HG03460 (cell line): ENCODE results near the gene CHAD.

ENCODE experiments used
- ATAC-seq: cut with Tn5 transposase; IDR thresholded peaks from one replicate; pipeline ENCODE4 v1.9.1; 2021; ENCODE audit not compliant: unreplicated experiment

Gene CHAD

DNA sequence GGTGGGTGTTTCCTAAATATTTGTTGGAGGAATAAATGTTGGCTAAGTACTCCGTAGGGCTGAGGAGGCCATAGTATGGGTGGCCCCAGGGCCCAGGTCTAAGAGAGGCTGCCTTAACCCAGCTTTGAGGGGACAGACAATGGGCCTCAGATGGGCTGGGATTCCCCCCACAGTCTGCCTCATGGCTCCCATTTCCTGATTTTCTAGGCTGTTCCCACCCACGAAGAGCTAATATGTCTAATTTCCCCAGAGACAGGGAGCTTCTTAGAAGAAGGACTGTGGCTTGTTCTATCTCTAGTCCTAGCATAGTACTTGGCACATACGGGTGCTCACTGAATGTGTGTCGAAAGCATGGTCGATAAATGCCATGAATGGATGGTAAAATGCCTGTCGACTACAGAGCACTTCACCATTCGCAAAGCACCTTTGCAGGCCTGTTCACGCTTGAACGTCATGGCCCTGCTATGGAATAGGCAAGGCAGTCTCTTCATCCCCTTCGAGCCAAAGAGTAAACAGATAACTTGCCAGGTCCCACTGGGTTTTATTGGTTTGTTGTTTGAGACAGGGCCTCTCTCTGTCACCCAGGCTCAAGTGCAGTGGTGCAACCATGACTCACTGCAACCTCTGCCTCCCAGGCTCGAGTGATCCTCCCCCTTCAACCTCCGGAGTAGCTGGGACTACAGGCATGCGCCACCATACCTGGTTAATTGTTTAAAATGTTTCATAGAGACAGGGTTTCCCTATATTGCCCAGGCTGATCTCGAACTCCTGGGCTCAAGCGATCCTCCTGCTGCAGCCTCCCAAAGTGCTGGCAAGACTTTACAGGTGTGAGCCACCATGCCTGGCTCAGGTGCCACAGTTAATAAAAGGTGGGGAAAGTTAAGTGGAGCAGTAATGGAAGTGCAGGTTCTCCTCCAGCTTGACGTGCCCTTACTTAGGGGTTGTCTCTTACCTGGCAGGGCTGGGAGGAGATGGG lies 9.7 kb downstream of the CHAD start:
- no peak for ATAC-seq

DNA sequence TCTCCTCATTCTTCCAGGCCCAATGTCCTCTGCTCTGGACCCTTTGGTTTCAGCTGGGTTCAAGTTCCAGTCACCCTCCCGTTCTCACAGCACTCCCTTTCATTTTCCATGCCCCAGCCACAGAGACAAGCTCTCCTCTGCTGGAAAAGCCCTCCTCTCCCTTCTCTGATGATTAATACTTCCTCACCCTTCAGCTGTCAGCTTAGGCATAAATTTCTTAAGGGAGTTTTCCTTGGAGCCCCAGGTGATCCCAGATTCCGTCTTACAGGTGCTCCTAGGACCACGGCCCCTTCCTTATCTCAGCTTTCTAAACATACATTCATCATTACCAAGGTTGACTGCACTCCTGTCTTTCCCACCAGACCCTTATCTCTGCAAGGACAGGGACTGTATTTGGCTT lies 10.4 kb downstream of the CHAD start:
- ATAC-seq: no peak

- no peak for ATAC-seq
Measured at GRCh38 chr17:50457621-50458020, 11.1 kb downstream of the CHAD start.

DNA sequence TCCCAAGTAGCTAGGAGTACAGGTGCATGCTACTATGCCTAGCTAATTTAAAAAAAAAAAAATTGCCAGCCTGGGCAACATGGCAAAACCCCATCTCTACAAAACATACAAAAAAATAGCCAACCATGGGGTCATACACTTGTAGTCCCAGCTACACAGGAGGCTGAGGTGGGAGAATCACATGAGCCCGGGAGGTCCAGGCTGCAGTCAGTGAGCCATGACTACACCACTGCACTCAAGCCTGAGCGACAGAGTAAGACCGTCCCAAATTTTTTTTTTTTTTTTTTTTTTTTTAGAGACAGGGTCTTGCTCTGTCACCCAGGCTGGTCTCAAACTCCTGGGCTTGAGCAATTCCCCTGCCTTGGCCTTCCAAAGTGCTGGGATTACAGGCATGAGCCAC lies 14.8 kb downstream of the CHAD start:
- ATAC-seq: no peak

DNA sequence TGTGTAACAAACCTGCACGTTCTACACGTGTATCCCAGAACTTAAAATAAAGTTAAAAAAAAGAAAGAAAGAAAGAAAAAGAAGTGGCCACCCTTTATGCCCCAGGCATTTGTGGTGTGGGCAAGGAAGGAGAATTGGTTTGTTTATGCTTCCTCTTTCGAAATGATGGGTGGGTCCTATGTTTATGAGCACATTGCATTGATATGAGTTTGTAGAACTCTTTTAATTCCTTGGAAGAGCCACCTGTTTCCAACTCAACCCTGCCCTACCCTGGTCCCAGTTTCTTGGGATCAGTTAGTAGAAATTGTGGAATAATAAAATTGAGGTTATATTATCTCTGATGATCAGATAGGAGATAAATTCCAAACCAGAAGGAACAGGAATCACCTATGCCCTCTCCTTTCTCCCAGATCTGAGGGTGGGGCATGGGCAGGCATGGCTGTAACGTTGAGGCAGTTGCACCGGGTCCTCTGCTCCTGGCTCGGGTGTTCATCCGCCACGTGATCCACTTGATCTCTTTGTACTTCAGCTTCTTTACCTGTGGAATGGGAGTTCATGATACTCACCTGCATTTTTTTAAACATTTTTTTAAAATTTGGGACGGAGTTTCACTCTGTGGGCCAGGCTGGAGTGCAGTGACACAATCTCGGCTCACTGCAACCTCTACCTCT lies 15.9 kb downstream of the CHAD start:
- no peak for ATAC-seq

- ATAC-seq: no peak
Measured at GRCh38 chr17:50451943-50452629, 16.6 kb downstream of the CHAD start.

DNA sequence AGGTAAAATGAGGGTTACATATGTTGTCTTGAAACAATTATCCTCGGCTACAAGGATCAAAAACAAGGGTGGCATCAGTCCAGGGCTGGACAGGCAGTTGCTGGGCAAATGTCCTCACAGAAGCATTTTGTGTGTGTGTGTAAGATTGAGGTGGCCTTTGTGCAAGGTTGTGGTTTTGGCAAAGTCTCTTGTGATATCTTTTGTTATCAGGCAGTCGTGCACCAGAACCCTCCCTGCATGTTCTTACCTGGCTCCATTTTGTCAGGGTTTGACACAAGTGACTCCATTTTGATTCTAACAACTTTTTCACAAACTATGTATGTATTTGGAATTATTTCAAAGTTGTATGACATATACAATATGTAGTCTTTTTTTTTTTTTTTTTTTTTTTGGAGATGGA lies 20.0 kb downstream of the CHAD start:
- ATAC-seq: no peak

DNA sequence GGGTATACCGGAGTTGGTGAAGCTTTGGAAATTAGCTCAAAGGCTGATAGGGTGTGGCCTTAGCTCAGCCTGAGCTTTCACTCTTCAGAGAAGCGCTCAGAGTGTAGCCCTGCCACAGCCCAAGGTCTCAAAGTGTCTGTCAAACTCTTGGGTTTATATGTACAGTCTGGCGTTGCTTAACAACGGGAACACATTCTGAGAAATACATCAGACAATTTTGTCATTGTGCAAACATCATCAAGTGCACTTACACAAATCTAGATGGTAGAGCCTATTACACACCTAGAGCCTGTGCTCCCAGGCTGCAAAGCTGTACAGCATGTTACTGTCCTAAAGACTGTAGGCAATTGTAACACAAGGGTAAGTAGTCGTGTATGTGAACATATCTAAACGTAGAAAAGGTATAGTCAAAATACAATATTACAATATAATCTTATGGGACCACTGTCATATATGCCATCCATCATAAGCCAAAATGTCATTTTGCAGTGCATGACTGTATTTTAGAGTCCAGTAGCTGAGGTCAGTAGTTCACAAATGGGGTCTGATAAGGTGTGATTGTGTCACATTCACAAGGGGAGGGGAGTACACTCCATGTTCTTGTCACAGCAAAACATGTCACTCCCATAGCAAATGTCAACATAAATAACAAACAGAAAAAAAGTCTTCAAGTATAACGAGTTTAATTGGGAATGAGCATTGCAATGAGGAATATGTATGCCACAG lies 20.6 kb downstream of the CHAD start:
- no peak for ATAC-seq

DNA sequence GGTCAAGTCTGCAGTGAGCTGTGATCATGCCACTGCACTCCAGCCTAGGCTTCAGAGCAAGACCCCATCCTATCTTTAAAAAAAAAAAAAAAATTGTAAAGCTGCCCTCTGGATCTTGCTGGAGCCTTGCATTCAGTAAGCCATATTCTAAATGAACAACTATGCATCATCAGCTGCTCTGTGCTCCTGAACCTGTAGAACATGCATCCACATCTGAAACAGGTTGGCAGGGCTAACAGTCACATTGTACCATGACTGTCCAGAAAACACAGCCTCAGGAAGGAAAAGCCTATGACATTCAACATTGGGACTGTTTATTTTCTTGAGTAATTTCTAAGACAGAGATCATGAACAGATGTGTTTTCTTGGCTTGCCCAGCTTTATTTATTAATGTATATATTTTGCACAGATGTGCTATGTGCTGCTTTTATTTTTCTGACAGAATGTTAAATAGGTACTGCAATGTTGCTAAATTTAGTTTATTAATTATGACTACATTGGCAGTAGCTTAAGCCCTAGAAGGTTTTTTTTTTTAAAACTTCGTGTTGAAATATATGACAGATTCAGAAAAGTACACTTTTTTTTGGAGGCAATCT lies 22.9 kb downstream of the CHAD start:
- ATAC-seq: no peak

DNA sequence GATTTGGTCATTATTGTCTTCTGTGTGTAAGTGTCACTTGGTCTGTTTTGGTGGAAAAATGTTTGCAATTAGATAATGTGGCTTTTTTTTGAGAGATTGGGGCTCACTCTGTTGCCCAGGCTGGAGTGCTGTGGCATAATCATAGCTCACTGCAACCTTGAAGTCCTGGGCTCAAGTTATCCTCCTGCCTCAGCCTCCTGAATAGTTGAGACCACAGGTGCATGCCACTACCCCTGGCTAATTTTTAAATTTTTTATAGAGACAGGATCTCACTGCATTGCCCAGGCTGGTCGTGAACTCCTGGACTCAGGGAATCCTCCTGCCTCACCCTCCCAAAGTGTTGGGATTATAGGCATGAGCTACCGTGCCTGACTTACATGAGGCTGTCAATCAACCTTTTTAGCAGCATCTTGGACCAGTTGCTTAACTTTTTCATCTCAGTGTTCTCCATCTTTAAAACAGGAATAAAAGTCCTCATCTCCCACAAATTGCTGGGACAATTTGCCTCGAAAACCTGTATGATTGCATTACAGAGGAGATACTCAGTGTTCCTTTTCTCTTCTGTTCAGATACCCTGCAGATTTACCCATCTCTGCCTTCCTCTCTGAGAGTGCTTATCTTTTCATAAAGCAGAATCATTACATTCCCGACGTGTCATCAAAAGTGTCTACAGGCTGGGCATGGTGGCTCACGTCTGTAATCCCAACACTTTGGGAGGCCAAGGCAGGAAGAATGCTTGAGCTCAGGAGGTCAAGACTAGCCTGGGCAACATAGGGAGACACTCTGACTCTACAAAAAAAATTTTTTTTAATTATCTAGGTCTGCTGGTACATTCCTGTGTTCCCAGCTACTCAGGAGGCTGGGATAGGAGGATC lies 23.6 kb downstream of the CHAD start:
- ATAC-seq: no peak

DNA sequence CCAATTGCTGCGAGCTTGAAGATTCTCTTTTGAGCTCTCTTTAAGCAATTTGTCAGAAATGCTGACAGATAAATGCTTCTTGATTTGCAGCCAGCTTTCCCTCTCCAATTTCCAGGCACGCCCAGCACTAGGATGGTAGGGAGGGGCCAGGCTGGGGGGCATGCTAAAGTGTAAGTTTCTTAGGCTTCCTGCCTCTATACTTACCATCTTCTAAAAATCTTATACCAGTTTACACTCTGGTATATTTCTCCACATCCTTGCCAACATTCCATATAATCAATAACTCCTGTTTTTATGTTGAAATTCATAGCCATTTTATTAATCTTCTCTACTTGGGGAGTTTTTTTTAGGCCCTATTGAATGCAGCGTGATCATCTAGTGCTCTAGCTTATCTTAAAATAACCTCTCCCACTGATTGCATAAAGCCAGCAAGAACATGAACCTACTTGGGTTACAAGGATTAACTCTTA lies 25.1 kb downstream of the CHAD start:
- ATAC-seq: no peak

DNA sequence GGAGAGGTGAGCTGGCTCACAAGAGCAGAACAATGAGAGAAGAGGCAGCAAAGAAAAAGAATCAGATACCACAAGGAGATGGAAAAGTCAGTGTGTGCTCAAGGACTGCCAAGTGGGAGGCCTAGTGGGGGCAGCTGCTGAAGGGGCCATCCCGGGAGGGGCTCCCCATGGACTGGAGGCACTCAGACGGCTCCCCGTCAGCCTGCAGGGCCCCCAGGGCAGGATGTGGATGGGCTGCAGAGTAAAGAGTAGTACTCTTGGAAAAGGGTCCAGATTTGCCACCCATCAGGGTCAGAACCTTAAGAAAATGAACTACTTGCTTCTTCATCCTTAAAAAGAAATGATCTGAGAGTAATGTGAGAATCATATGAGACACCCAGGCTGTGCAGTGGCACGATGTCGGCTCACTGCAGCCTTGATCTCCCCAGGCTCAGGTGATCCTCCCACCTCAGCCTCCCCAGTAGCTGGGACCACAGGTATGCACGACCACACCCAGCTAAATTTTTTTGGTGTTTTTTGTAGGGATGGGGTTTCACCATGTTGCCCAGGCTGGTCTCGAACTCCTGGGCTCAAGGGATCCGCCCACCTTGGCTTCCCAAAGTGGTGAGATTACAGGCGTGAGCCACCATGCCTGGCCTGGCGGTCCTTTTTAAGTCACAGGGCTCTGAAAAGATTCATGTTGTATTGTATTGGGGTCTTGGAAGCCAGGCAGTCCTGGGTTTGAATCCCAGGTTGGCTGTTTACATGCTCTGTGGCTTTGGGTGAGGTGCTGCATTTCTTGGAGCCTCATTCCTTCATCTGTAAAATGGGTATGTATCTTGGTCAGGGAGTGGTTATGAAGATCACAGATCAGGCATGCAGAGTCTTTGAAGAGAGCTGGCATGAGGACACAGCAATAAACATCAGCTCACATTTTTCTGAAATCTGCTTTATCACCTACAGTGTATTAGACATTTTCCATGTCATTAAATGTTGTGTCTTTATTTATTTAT lies 27.5 kb downstream of the CHAD start:
- ATAC-seq: no peak

DNA sequence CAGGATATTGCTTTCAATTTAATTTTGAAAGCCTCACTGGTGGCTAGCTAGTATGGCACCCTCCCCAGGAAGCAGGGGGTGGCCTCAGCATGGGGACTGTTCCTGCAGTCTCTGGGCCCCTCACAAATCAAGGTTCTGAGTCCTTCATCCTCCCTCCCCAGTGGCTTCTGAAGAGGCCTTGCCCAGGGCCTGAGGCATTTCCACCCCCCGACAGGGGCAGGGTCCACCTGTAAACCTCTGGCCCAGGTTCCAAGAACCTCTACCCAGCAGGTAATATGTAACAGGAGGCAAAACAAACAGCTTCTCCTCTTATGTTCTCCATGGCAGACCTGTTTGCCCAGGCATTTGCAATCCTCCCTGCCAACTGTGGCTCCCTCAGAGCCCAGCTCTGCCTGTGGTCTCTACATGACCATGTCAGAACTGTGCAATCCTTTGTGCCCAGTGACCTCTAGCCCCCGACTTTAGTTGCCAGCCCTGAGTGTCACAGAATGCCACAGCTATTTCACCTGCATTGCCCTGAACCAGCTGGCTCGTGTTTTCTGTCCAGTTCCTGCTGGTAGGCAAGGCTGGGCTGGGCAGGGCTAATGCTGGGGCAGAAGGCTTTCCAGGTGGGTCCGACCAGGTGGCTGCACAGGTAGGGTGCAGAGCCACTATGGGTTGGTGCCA lies 28.4 kb downstream of the CHAD start:
- no peak for ATAC-seq

GRCh38 chr17:50439008-50439407 lies 29.7 kb downstream of the CHAD start:
- no peak for ATAC-seq

DNA sequence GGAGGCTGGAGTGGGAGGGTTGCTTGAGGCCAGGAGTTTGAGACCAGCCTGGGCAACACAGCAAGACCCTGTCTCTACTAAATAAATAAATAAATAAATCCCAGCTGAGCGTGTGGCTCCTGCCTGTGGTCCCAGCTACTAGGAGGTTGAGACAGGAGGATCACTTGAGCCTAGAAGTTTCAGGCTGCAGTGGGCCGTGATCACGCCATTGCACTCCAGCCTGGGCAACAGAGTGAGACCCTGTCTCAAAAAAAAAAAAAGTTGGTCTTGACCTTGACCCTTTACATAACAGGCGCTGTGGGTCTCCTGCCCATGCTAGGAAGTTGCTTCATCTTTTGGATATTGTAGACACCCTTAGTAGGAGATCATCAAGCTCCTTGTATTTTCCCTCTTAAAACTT lies 31.3 kb downstream of the CHAD start:
- no peak for ATAC-seq

GRCh38 chr17:50432125-50432762 lies 36.4 kb downstream of the CHAD start:
- no peak for ATAC-seq

GRCh38 chr17:50430821-50431618 lies 37.7 kb downstream of the CHAD start:
- no peak for ATAC-seq
